ENCODE measurements around the gene TOMM22.
"Not testable (repeated sequence)": the region's sequence is repeated elsewhere in the genome, so short reads cannot be mapped to it uniquely, and the experiment has no call there.

TOMM22 gene

DNA sequence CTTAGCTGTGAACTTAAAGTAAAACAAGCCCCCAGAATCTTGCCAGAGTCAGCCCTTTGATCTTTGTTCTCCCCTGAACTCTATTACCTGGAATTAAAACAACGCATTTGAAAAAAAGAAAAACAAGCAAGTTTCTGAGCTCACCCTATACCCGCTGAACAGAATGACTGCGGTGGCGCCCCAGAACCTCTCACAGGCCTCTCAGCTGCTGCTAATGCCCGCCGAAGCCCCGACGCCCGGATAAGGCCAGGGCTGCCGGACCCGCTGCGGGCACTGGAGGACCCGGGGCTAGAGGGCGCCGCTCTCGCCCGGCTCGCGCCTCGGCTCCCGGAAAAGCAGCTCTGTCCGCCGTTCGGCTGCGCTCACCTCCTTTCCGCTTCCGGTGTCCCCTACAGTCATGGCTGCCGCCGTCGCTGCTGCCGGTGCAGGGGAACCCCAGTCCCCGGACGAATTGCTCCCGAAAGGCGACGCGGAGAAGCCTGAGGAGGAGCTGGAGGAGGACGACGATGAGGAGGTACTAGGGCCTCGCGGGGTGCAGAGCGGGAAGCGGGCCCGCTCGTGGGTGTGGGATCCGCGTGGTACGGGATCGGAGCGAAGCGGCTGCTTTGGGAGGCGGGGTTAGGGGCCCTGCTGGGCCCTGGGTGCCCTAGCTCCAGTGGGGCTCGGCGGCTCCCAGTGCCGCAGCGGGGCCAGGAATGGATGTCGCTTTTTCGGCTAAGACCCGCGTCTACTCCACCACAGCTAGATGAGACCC is at the start of gene TOMM22:
TOMM22 (plus strand) TSS at position 376 of the 754 bp plus-strand sequence; CDS start at position 398, 22 bp downstream.
- FAIRE-seq: peak; percentile 21

DNA sequence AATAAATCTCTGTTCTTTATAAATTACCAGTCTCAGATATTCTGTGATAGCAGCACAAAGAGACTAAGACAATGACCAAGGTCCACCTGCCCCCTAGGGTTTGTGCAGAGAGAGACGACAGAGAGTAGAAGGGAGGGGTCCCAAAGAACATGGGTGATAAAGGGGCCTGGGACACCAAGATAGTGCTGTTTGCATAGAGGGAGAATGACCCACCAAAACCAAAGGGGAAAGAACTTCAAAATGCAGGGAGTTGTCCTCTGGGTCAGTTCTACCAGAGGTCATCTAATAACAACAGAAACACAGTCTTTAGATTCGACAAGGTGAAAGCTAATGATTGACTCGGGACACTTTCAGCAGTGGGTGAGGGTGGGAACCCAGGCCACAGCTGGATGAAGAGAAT is 49.2 kb upstream of the TOMM22 start:
- FAIRE-seq: no peak

GRCh38 chr22:38638216-38638615 is 43.5 kb upstream of the TOMM22 start:
- no peak for FAIRE-seq

GRCh38 chr22:38638728-38639127 is 43.0 kb upstream of the TOMM22 start:
- FAIRE-seq: no peak

DNA sequence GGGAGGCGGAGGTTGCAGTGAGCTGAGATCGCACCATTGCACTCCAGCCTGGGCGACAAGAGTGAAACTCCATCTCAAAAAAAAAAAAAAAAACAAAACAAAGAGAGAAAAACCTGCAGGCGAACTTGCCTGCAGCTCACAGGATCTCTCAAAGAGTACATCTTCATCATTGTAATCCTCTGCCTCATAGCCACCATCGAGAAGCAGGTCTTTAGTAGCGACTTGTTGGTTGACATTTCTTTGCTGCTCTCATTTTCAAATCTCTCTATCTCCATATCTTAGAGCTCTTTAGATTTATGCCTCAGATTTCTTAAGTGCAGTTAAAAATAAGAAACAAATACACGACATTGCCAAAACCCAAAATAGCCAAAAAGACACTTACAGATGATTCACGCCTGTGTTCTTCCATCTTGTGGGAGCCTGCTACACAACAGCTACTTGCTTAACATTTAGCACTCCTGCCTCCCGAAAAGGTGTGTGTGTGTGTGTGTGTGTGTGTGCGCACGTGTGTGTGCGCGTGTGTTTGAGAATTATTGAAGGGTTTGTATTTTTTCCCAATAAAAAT is 40.2 kb upstream of the TOMM22 start:
- no peak for FAIRE-seq

DNA sequence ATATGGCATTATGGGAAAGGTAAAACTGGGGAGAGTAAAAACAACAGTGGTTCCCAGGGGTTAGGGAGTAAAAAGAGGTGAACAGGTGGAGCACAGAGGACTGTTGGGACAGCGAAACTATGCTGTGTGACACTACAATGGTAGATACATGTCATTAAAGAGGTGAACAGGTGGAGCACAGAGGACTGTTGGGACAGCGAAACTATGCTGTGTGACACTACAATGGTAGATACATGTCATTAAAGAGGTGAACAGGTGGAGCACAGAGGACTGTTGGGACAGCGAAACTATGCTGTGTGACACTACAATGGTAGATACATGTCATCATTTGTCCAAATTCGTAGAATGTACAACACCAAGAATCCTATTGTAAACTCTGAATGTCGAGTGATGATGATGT is 37.5 kb upstream of the TOMM22 start:
- not testable (repeated sequence) for FAIRE-seq

DNA sequence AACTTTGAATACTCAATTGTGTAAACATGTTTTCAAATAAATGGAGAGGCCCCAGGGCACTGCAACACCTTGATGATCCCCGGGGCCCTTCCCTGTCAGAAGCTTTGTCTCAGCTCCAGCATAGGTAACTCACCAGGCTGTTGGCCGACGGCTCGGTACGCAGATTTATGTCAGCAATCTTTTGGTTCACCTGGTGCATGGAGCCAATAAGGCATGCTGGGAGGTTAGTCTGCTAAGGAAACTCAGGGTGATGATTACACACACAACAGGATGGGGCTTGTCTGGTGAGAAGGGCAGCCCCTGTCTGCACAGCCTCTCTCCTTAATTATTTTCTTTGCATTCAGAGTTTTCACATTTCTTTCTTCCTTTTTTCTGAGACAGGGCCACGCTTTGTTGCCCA is 36.3 kb upstream of the TOMM22 start:
- FAIRE-seq: no peak

DNA sequence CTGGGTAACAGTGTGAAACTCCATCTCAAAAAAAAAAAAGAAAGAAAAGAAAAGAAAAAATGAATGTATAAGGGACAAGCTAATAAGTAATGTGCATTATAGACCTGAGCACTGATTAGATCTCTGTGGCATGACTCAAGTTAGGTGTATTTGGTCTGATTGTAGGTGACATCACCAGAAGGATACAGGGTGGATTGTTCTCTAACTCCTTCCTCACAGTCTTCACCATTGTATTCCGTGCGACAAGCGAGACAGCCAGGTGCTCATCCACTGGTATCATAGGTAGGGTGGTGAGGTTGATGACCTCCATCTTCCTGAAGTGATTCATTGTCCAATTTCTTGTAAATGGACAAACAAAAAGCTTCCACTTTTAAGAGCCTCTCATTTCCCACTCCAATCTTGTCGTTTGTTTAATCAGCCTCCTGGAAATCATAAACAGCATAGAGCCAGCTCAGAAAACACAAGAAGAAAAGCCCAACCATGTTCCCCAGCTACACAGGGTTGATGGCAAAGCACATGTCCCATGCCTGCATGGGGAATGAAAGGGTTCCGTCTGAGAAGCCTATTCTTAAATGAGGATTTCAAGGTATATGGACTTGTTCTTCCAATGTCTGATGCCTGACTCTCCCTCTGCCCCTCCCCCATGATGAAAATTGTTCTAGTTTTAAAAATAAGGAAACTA is 31.8 kb upstream of the TOMM22 start:
- no peak for FAIRE-seq

DNA sequence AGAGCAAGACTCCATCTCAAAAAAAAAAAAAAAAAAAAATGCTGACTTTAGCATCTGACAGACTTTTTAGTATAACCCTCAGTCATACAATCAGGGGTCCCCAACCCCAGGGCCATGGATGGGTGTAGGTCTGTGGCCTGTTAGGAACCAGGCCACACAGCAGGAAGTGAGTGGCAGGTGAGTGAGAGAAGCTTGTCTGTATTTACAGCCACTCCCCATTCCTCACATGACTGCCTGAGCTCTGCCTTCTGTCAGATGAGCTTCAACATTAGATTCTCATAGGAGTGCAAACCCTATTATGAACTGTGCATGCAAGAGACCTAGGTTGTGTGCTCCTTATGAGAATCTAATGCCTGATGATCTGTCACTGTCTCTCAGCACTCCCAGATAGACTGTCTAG is 28.9 kb upstream of the TOMM22 start:
- FAIRE-seq: no peak

GRCh38 chr22:38653741-38654140 is 28.0 kb upstream of the TOMM22 start:
- no peak for FAIRE-seq

DNA sequence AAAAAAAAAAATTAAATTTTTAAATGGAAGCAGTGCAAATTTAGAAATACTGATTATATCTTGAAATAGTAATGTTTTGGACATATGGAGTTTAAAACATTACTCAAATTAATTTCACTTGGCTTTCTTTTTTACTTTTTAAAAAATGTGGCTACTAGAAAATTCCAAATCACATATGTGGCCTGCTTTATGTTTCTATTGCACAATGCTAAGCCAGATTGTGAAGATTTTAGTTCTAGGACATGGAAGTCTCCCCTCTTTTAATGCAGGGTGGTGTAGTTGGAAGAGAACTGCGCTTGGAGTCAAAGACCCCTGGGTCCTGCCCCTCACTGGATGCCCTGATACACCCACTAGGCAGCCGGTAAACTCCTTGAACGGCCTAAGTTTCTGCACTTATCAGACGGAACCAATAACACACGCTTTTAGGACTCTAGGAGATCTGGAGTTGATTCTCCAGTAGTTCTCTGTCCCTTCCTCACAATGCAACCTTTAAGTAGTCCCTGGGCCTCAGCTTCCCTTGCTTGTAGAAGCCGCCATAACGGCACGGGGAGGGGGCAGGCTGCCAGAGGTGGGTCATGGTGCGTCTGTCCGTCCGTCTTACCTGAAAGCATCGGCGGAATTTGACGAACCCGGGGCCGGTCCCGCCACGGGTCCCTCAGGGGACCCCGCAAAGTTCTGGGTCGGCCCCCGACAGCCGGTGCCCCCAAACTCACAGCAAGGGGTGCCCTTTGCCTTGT is 26.1 kb upstream of the TOMM22 start:
- FAIRE-seq: no peak

- FAIRE-seq: peak; percentile 89
Observed at GRCh38 chr22:38656256-38657044, 25.3 kb upstream of the TOMM22 start, which contains the start of the genes CBY1 and FAM227A. Gene CBY1, plus strand, starts transcription at chr22:38656638. Its CDS starts 11,417 bp downstream, at chr22:38668055. Gene FAM227A, minus strand, starts transcription at chr22:38656392. Its CDS starts 6,224 bp downstream, at chr22:38650168.

GRCh38 chr22:38657045-38657909 is 24.5 kb upstream of the TOMM22 start:
- FAIRE-seq: no peak

GRCh38 chr22:38674888-38675287 is 6.9 kb upstream of the TOMM22 start:
- FAIRE-seq: no peak

DNA sequence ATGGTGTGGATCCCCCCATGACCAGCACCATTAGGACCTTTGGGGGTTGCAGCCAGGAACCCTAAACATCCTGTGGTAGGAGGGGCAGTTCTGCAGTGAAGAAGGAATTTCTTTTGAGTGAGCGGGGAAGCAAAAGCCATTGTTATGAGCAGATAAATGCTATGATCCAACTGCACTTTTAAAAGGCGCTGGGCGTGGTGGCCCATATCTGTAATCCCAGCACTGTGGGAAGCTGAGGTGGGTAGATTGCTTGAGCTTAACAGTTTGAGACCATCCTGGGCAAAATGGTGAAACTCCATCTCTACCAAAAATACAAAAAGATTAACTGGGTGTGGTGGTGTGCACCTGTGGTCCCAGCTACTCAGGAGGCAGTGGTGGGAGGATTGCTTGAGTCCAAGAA is 5.9 kb upstream of the TOMM22 start:
- no peak for FAIRE-seq

- FAIRE-seq: no peak
Observed at GRCh38 chr22:38684895-38685294, 3.1 kb downstream of the TOMM22 start.

- no peak for FAIRE-seq
Observed at GRCh38 chr22:38685761-38686160, 4.0 kb downstream of the TOMM22 start.

DNA sequence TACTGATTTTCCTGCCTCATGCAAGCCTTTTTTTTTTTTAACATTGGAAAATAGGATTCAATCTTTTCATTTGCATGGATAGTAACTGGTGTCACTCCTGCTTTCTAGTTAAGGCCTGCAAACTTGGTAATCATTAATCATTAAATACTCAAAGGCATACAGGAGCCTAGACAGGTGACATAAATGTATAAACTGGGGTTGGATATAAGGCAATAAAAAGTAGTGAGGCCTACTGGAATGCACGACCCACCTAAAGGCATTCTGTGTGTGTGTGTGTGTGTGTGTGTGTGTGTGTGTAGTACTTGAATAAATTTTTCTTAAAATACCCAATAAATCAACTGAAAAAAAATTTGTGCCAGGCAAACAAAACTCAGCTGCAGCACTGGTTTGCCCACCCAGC is 7.9 kb downstream of the TOMM22 start:
- FAIRE-seq: no peak

DNA sequence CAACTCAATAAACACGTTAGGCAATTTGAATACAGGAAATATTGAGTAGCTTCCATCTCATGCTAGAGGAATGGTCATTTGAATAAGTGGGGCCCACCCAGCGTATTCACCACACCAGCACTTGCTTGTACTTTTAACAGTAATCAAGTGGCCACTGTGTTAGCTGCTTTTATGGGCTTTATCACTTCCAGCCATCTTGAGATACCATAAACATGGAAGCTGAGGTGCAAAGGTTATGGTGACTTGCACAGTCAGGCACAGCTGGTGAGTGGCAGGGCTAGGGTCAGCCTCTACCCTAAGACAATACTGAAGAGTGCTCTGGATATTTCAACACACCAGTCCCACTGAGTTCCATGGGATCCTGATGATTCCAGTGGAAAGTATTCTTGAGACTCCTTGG is 12.3 kb downstream of the TOMM22 start:
- FAIRE-seq: no peak

DNA sequence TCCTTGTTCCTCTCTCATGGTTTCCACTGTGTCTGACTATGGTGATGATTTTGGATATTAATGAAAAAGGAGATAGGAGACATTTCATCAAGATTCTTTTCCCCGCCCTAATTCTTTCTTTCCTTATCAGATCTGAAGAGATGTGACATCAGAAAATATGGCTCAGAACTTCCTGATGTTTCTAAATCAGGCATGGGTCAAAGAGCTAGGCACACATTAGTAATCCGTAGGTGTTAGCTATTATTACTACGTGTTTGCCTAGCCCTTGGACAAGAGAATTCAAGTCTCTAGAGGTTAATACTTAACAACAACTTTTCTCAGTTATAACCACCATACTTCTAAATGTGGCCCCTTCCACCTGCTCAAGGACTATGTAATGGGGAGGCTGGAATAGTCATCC is 13.2 kb downstream of the TOMM22 start:
- FAIRE-seq: no peak

Data from G401.6 (cell line).